Hematopoietic multipotent progenitor cell (in vitro differentiated cells): Measurements from ENCODE around the gene CERS4. TPM values are rescaled to one million over a fixed set of nuclear protein-coding genes. Genes with fewer than 3 reads are reported as not detected.
A peak's percentile ranks its signal among the peaks of the same experiment; 100 is the strongest.
"Not testable (repeated sequence)": the region's sequence is repeated elsewhere in the genome, so short reads cannot be mapped to it uniquely, and the experiment has no call there.

Experiments
- DNase-seq, 3 donors: peaks; one replicate each; pipeline ENCODE4 v3.0.0-alpha.2; 2011 to 2015; ENCODE audit warnings: low read depth in 2 of 3, low spot score in 2 of 3
- total RNA-seq: library from RNA; depleted of rRNA; stranded (reverse); fragments of >200 nt; gene quantifications from one replicate; pipeline ENCODE4 v1.2.3, GENCODE V29; 2012

Gene CERS4
- total RNA-seq, 1 donor = 25.9 TPM

GRCh38 chr19:8240274-8241229 lies 31.4 kb downstream of the CERS4 start:
- DNase-seq = peak in 2 of 3 donors; percentile 96 to 98

- no peak for DNase-seq
Measured at GRCh38 chr19:8241646-8242045, 32.5 kb downstream of the CERS4 start.

- peak in 2 of 3 donors; percentile 43 to 55 for DNase-seq
Measured at GRCh38 chr19:8242211-8242821, 33.1 kb downstream of the CERS4 start.

- no peak for DNase-seq
Measured at GRCh38 chr19:8243146-8243545, 34.0 kb downstream of the CERS4 start.

DNA sequence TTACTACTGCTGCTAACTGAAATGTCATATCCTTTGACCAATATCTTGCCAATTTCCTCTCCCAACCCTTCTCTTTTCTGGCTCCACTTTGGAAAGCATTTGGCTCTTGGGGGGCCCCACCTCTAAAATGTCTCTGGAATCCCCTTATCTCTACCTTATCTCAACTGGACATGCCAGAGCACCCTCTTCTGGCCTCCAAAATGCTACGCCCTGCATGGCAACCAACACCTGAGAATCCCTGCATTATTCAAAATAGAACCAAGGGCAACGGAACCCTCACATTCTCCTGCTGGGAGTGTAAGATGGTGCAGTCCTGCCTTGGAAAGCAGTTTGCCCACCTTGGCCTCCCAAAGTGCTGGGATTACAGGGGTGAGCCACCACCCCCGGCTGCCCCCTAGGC lies 35.3 kb downstream of the CERS4 start:
- DNase-seq = no peak

- DNase-seq = no peak
Measured at GRCh38 chr19:8245869-8246835, 37.0 kb downstream of the CERS4 start.

- not testable (repeated sequence) for DNase-seq
Measured at GRCh38 chr19:8247129-8247890, 38.1 kb downstream of the CERS4 start.

- no peak for DNase-seq
Measured at GRCh38 chr19:8248348-8249328, 39.5 kb downstream of the CERS4 start.

- no peak for DNase-seq
Measured at GRCh38 chr19:8250596-8250995, 41.4 kb downstream of the CERS4 start.

DNA sequence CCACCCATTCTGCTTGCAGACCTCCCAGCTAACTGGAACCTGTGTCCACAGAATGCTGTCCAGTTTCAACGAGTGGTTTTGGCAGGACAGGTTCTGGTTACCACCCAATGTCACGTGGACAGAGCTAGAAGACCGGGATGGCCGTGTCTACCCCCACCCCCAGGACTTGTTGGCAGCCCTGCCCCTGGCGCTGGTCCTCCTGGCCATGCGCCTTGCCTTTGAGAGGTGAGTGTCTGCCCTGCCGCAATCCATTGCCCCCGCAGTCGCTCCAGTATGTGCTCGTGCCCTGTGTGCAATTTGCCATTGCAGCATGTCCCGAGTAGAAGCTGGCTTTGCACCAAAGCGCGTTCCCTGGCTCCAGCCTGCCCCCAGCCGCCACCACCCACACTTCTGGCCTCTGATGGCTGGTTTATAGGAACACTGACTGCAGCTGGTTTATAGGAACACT lies 41.9 kb downstream of the CERS4 start:
- DNase-seq = no peak

- DNase-seq = peak; percentile 73 to 91 (median 75)
Measured at GRCh38 chr19:8252922-8253589, 43.9 kb downstream of the CERS4 start.

DNA sequence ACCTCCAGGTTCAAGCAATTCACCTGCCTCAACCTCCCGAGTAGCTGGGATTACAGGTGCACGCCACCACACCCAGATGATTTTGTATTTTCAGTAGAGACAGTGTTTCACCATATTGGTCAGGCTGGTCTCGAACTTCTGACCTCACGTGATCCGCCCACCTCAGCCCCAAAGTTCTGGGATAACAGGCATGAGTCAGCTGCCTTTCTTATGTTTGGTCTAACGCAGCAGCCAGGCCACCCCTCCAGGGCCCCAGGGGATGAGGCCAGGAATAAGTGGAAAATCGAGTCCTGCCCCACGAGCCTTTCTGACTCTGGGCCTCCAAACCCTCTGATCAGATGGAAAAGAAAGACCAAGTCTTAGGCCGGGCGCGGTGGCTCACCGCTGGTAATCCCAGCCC lies 44.5 kb downstream of the CERS4 start:
- DNase-seq = no peak

- no peak for DNase-seq
Measured at GRCh38 chr19:8254286-8255001, 45.3 kb downstream of the CERS4 start.

GRCh38 chr19:8255426-8256125 lies 46.4 kb downstream of the CERS4 start:
- no peak for DNase-seq

DNA sequence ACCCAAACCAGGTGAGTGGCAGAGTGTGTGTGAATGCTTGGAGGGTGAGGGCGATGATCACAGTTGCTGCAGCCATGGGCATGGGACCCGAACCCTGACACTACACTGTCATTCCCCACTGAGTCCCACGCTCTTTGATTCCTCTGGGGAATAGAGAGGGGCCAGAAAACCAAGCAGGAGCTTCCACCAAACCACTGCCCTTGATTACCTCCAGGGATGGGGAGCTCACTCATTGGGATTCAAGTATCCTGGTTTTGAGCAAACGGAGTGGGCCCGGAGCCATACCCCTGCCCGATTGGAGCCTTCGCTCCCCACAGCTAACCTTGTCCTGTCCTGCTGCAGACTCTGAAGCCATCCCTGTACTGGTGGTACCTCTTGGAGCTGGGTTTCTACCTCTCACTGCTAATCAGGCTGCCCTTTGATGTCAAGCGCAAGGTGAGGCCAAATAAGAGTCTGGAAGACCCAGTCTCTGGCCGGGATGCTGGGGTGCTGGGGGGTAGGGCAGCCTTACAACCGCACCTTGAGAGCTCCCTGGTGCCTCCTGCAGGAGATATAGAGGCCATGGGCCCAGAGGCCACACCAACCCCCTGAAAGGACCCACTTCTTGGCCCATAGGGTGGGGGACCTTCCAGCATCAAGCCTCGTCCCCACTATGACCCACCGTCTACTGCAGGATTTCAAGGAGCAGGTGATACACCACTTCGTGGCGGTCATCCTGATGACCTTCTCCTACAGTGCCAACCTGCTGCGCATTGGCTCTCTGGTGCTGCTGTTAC lies 47.3 kb downstream of the CERS4 start:
- DNase-seq = no peak

GRCh38 chr19:8257052-8257443 lies 47.9 kb downstream of the CERS4 start:
- no peak for DNase-seq
